WI38 (cell line): ENCODE results near the gene HCN4.
"Not testable (repeated sequence)": the region's sequence is repeated elsewhere in the genome, so short reads cannot be mapped to it uniquely, and the experiment has no call there.

ENCODE experiments used
- H3K4me3 ChIP-seq: 2 replicates; pipeline ENCODE4 v1.5.1; 2011; ENCODE audit warnings: low read depth, mild to moderate bottlenecking, control low read depth, low read length
- TF ChIP-seq, protein P1 (sequence below): IDR thresholded peaks from 2 replicates; pipeline ENCODE4 v1.5.1; 2012; ENCODE audit warnings: low read depth, mild to moderate bottlenecking, control low read depth, low read length

HCN4 gene

DNA sequence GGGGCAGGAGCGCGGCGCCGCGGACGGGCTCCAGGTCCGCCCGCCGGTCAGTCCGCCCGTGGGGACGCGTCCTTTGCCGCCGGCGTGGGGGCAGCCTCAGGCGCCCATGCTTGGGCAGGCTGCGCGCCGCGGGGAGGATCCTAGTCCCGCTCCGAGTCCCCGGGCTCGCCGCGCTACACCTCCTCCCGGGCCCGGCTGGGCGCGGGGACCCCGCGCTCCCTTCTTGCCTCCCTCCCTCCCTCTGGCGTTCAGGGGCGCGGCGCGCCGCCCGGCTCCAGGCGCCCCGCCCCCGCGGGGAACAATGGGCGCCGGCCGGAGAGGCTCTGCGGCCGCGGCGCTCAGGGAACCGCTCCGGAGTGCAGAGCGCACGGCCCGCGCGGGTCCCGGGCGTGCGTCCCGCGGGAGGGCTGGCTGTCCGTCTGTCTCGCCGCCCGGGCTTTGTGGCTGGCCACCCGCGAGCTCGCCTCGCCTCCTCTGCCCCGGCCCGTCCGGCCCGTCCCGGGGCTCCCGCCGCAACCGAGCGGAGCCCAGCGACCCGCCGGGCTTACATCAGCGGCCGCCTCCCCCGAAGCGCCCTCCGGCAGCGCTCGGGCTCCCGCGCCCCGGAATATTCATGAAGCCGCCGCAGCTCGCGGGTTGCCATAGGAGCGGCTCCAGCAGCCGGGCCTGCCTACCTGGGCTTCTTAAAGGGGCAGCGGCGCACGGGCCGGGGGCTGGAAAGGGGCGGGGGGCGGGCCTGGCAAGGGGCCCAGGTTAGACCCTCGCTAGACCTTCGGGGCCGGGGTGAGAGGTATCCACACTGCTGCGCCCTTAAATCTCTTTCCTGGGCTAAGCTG lies at the start of gene HCN4:
Gene HCN4, minus strand, starts transcription at position 658 of the 836 bp plus-strand sequence. CDS start 688 bp downstream, outside the sequence.
- H3K4me3 ChIP-seq: no peak within 1 kb of the TSS
- TF ChIP-seq, protein P1, sequence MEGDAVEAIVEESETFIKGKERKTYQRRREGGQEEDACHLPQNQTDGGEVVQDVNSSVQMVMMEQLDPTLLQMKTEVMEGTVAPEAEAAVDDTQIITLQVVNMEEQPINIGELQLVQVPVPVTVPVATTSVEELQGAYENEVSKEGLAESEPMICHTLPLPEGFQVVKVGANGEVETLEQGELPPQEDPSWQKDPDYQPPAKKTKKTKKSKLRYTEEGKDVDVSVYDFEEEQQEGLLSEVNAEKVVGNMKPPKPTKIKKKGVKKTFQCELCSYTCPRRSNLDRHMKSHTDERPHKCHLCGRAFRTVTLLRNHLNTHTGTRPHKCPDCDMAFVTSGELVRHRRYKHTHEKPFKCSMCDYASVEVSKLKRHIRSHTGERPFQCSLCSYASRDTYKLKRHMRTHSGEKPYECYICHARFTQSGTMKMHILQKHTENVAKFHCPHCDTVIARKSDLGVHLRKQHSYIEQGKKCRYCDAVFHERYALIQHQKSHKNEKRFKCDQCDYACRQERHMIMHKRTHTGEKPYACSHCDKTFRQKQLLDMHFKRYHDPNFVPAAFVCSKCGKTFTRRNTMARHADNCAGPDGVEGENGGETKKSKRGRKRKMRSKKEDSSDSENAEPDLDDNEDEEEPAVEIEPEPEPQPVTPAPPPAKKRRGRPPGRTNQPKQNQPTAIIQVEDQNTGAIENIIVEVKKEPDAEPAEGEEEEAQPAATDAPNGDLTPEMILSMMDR: no peak

DNA sequence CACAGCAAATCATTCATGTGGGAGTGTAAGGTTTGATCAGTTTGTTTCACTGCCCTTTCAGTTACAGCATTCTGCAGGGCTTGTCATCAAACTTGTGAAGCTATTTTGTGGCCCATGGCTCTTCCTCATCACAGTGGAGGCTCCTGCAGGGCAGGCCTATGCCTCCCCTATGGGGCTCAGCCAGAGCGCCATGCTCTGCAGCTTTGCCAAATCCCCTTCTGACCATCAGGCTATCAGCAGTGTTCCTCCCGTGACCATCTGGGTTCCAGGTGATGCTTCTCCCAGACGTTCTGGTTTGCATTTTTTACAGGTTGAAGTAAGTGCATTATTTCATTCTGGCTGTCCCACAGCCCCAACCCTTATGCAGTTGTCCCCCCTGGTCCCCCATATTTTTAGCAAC lies 46.1 kb upstream of the HCN4 start:
- no peak overlapping the region for H3K4me3 ChIP-seq
- TF ChIP-seq, protein P1: no peak

DNA sequence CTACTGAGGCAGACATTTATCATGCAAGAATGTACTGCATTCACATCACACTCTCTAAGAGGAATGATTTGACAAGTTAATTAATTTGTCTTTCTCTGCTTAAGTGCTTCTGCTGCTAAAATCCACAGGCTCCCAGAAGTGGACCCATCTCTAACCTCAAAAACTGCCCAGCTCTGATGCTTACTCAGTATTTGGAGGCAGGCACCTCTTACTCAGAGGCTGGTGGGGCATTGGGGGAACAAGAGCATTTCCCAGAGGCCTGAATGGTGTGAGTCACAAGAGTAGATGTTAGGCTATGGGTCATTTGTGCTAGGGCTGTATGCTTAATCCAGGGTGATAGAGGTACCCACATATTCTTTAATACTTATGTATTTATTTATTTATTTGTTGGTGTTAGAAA lies 34.4 kb upstream of the HCN4 start:
- no peak overlapping the region for H3K4me3 ChIP-seq
- TF ChIP-seq, protein P1: no peak

DNA sequence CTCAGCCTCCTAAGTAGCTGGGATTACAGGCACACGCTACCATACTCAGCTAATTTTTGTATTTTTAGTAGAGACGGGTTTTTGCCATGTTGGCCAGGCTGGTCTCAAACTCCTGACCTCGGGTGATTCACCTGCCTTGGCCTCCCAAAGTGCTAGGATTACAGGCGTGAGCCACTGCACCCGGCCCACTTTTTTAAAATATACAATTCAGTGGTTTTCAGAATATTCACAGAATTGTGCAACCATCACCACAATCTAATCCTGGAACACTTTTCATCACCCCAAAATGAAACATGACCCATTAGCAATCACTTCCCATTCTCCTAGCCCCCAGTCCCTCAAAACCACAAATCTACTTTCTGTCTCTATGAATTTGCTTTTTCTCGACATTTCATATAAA lies 31.5 kb upstream of the HCN4 start:
- not testable (repeated sequence) for H3K4me3 ChIP-seq

DNA sequence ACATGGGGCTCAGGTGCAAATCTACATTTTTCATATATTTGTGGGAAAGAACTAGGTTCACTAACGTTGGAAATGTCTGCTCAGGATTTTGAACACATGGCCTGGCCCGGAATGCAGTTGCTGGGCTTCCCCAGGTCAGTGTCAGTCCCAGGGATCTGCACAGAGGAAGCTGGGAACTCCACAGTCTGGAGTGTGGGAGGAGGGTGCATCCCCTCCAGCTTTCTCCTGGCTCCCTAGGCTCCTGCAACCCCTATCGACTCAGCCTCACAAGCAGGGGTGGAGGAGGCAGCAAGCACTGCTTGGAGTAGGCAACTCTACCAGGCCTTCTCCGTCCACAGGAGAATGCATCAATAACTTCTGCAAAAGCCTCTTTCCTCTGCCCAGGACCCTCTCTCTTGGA lies 30.1 kb upstream of the HCN4 start:
- TF ChIP-seq, protein P1: no peak
- no peak overlapping the region for H3K4me3 ChIP-seq

DNA sequence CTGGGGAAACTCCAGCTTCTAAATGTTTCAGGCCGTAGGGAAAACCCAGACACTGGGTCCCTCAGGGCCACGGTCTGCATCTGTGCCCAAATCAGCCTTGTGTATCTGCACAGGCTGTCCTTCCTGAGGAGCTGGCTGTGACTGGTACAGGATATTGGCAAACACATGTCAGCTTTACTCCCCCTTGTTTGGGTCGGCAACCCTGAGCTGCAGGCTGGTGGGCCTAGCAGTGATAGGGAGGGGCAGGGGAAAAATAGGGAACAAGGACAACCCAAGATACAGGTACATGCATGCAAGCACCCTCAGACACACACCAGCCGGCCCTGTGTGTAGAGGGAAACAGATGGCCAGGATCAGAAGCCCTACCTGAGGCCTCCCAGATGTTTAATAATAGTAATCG lies 28.7 kb upstream of the HCN4 start:
- H3K4me3 ChIP-seq: no peak overlapping the region
- TF ChIP-seq, protein P1: no peak

DNA sequence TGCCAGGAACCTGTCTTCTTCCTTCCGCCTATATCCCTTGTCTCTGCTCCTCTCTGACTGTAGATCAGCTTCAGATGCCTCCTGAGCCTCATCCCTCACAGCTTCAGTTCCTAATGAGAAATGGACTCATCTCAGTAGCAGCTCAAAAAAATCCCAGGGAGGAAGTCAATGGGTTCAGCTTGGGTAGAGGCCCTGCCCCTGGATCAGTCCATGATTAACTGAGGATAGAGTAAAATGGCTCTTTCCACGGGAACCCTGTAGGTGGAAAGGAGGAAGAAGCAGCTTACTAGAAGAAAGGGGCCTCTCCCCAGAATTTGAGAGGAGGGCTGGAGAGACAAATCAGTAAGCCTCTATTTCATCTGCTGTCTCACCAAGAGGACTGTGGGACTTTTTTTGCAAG lies 26.9 kb upstream of the HCN4 start:
- TF ChIP-seq, protein P1: no peak
- no peak overlapping the region for H3K4me3 ChIP-seq

DNA sequence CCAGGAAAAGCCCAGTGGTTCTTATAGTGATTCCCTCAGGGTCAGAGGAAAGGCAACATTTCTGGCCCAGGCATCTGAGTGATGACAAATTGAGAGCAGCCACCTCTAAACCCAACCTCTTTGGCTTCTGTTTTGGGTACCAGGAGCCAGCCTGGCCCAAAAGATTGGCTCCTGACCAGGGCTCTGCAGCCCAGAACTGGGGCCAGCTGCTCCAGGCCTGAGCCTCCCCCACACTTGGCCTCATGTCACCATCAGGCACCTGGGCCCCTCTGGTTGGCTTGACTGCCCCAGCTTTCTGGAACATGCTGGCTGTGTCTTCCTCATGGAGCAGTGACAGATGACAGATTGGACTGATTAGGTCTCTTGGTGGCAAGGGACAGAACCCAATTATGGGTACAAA lies 26.0 kb upstream of the HCN4 start:
- H3K4me3 ChIP-seq: no peak overlapping the region
- TF ChIP-seq, protein P1: no peak
